ENCODE measurements around the gene KRTAP5-2.
"Not testable (repeated sequence)": the region's sequence is repeated elsewhere in the genome, so short reads cannot be mapped to it uniquely, and the experiment has no call there.

KRTAP5-2 gene

DNA sequence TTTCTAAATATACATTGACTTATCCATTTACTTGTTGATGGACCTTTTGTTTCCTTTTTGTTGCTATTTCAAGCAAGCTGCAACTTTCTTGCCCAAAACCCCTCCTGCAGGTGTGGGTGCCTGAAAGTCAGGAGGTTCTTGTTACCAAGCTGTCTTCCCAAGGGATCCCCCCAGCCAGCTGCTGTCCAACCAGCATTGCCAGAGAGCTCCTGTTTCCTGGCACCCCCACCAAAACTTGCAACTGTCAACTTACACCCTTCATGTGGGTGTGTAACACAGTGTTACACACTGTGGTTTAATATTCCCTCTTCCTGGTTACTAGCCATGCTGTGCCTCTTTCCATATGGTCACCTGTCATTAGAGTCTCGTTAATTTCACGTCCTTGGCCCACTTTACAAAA lies 11.4 kb downstream of the KRTAP5-2 start:
- no peak for DNase-seq

DNA sequence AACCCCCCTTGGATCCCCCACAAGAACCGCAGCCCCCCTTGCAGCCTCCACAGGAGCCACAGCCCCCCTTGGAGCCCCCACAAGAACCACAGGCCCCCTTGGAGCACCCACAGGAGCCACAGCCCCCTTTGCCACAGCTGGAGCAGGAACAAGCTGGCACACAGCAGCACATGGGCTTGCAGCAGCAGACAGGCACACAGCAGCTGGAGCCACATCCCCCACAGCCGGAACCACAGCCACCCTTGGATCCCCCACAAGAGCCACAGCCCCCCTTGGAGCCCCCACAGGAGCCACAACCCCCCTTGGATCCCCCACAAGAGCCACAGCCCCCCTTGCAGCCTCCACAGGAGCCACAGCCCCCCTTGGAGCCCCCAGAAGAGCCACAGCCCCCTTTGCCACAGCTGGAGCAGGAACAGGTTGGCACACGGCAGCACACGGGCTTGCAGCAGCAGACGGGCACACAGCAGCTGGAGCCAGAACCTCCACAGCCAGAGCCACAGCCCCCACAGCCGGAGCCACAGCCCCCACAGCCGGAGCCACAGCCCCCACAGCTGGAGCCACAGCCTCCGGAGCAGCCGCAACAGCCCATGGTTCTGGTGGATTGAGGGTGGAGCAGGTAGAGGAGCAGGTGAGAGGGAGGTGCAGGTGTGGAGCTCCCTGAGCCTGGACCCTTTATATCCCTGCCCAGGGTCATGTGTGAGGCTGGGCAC lies 13.3 kb downstream of the KRTAP5-2 start, which contains the start of gene KRTAP5-1:
KRTAP5-1 (minus strand) TSS at position 623 of the 710 bp plus-strand sequence; CDS start at position 589, 34 bp downstream.
- not testable (repeated sequence) for DNase-seq

DNA sequence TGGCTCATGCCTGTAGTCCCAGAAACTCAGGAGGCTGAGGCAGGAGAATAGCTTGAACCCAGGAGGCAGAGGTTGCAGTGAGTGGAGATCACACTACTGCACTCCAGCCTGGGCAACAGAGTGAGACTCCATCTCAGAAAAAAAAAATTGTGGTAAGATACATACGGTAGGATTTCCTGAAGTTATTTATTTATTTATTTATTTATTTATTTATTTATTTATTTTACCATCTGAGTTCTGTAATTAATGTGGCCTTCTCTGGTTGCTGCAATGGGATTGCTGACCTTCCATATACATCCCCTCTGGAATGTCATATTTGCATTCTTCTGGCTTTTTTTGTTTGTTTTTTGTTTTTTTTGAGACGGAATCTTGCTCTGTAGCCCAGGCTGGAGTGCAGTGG lies 15.2 kb downstream of the KRTAP5-2 start:
- not testable (repeated sequence) for DNase-seq

DNA sequence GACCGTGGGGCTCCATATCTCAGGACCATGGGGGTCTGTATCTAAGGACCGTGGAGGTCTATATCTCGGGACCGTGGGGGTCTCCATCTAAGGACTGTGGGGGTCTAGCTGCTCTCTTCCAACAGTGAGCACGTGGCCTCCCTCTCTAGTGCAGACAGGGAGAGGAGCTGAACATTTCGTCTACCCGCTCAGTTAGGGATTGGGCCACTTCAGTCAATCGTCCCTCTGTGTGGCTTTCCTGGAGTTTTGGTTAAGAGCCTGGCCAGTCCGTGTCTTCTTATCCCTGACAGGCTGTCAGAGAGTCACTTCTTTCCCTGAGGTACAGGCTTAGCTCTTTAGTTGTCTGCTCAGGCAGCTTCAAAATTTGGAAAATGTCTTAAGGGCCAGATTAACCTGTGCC lies 16.1 kb downstream of the KRTAP5-2 start:
- DNase-seq = no peak

DNA sequence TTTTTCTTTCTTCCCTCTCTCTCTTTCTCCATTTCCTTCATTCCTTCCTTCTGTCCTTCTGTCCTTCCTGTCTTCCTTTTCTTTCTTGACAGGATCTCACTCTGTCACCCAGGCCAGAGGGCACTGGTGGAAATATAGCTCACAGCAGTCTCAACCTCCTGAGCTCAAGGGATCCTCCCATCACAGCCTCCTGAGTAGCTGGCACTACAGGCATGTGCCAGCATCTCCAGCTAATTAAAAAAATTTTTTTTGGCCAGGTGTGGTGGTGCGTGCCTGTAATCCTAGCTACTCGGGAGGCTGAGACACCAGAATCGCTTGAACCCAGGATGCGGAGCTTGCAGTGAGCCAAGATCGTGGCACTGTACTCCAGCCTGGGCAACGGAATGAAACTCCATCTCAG lies 21.3 kb downstream of the KRTAP5-2 start:
- DNase-seq = no peak

DNA sequence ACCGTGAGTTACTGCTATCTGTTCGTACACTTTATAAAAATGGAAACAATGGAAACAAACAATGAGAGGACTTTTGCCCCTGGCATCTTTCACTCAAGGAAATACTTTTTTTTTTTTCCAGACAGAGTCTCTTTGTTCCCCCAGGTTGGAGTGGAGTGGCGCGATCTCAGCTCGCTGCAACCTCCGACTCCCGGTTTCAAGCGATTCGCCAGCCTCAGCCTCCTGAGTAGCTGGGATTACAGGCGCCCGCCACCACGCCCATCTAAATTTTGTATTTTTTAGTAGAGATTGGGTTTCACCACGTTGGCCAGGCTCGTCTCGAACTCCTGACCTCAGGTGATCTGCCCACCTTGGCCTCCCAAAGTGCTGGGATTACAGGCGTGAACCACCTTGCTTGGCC lies 22.3 kb downstream of the KRTAP5-2 start:
- DNase-seq = not testable (repeated sequence)

DNA sequence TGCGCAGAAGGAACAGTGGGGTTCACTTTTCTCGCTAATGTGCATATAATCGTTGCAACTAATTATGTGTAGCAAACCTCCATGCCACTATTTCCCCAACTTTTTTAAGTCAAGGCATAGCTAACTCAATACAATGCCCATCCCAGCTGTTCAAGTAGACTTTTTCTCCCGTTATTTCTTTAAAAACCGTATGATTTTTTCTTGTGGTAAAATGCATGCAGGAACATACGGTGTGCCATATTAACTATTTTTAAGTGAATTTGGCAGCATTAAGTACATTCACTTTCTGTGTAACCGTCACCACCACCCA lies 23.2 kb downstream of the KRTAP5-2 start:
- DNase-seq = no peak

DNA sequence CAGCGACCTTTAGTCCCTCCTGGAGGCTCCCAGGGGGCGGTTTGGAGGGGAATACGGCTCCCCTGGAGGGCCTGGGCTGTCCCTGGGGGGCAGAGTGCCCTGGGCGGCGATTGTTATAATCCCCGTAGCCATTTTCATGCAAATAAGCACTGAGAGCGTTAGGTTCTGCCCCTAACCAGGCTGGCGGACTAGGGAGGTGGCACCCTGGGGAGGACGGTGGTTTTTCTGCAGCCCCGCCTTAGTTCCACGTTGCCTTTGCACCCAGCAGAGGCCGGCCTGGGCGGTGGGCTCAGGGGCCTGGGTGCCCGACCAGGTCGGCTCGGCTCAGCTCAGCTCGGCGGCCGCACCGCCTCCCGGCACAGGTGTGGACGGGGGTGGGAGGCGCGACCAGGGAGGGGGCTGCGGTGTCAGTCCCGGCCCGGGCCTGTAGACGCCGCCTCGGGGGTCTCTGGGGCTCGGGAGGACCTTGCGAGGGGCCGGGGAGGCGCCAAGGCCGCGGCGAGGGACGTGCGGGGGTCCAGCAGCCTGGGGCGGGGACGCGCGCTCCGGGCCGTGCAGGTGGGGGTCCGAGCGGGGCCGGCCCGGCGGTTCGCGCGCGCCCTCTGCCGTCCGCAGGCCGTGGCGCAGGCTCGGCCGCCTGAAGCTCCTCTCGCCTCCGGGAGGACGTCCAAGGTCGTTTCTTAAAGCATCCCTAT lies 23.7 kb downstream of the KRTAP5-2 start:
- peak in 2 of 4 experiments; percentile 33 to 35 for DNase-seq

DNA sequence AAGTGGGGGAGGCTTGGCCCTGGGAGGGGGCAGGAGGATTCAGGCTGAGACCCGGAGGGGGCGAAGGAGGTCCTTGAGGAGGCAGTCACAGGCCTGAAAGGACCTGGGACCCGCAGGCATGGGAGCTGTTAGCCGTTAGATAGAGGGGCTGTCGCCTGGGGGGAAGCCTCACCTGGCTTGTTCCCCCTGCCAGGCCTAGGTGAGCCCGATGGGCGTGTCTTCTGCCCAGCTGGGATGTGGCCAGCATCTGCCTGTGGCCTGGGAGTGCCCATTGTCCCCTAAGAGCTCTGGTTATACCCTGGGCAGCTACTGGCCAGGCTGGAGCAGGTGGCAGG lies 24.2 kb downstream of the KRTAP5-2 start:
- no peak for DNase-seq

DNA sequence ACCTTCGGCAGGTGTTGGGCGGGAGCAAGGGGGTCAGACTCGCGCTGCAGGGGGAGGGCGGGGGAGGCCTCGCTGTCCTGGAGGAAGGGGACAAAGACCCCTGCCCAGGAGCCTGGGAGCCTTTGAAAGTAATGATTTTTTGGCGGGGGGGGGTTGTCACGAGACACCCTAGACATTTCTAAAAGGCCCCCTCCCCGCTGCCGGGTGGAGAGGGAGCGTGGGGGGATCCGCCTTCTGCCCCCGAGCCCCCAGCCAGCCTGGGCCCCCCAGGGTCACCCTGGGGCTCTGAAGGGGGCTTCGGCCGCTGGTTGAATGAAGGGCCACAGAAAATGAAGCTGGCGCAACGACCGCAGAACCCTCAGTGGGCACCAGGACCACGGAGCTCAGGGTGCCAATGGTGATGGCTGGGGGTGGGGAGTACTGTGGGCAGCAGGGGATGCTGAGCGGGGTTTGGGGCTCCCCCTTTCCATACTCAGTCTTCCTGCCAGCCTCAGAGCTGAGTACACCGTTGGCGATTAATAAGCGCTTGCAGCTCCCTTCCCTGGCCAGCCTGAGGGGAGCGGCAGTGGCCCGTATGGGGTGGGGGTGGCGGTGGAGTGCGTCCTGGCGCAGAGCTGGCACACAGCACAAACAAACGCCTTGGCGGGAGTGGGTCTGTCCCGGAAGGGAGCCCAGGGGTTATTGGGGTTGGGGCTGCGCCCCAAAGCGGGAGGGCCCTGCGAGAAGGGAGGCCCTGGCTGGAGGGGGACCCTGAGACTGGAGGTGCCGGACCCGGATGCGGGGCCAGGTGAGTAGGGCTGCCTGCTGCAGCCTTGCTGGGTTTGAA lies 24.8 kb downstream of the KRTAP5-2 start:
- DNase-seq = no peak

DNA sequence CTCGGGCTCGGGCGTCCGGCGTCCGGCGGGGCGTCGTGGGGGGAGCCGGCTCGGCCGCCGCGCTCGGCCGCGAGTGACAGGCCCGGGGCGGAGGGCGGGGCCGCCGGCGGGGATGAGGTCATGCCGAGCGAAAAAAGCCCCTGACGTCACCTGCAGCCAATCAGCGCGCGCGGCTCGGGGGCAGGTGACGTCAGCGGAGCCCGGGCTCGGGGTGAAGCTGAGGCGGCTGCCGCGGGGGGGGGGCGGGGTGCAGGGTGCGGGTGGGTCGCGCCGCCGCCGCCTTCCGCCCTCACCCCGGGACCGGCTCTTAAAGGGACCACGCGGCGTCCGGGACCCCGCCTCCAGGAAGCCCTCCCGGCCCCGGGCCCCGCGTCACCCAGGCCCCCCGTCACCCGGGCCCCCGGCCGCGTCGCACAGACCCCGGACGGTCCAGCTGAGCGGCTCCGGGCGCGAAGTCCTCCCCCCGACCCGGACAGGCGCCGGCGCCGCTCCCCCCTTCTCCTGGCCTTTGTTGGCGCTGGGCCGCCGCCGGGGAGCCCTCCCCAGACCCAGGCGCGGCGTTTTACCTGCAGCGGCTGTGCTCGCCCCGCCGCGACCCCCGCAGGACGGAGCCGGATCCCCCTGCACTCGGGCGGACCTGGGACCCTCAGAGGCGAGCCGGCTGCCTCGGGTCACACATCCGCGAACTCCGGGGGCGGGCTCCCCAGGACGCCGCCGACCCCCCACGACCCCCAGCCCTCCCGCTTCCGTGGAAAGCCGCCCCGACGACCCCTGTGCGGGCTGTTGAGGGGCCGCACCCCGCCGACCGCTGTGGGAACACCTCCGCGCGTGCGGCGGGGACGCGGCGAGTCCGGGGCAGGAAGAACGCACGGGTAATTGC lies 25.7 kb downstream of the KRTAP5-2 start, which contains the start of gene DUSP8:
DUSP8 (minus strand) TSS at position 75 of the 880 bp plus-strand sequence. CDS start 6,445 bp downstream, outside the sequence.
- peak; percentile 75 to 92 (median 89) for DNase-seq

DNA sequence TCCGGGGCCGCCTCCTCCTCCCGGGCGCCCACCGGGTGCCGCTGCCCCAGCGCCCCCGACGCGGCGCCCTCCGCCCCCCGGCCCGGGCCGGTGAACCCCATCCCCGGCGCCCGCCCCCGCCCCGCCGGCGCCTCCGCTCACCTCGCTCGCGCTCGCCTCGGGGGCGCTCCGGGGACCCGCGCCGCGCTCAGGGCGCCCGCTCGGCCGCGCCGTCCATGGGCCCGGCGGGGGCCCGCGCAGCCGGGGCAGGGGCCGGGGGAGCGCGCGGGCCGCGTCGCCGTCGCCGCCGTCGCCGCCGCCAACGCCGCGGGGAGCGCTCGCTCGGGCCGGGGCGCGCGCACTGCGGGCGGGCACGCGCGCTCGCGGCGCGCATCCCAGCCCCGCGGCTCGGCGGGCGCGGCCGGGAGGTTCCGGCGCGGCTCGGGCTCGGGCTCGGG lies 26.3 kb downstream of the KRTAP5-2 start:
- no peak for DNase-seq

DNA sequence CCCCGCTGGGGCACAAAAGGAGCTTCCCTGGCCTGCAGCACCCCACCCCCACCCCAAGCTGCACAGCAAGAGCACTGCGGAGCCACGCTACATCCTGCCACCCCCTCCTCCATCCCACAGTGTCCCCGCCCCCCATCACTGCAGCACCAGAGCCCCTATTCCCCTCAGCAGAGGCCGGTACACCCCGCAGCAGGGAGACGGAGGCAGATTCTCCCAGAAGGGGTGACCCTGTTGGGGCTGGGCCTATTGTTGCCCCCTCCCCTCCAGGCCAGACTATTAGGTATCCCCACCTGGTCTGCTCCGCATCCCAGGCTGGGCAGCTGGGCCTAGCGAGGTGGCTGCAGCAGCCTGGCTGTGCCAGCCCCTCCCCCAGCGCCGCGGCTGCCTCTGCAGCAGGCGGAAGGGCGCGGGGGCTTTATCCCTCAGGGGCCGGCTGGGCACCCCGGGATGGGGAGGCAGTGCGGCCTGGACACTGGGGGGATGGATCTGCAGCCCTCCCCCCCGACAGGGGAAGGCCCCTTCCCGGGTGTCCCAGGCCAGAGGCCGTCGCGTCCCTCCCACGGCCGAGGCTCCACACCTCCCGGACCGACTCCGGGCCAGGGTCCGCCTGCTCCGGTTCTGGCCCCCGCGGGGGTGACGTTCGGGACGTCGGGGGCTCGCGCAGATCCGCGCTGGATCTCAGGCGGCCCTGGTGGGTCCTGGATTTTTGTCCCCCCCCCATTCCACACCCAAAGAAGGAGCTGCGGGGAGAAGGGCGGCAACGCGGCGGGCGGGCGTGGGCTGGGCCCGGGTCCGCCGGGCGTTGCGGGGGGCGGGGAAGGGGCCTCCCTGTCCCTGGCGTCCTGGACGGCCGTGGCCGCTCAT lies 27.0 kb downstream of the KRTAP5-2 start:
- DNase-seq = no peak

DNA sequence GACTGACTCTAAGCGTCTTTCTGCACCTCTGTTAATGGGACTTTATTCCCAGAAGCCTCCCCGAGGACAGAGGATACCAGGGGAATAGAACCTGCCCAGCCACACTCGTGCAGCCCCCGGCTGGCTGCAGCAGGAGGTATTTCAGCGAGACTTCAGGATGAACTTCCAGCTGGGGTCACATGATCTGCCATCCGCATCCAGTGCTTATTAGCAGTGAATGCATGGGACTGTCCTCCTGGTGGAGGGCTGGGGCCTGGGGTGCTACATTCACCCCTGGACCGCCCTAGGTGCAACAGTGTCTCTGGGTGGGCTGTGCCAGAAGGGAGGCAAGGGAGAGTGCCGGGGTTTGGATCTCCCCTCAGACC lies 27.6 kb downstream of the KRTAP5-2 start:
- no peak for DNase-seq

DNA sequence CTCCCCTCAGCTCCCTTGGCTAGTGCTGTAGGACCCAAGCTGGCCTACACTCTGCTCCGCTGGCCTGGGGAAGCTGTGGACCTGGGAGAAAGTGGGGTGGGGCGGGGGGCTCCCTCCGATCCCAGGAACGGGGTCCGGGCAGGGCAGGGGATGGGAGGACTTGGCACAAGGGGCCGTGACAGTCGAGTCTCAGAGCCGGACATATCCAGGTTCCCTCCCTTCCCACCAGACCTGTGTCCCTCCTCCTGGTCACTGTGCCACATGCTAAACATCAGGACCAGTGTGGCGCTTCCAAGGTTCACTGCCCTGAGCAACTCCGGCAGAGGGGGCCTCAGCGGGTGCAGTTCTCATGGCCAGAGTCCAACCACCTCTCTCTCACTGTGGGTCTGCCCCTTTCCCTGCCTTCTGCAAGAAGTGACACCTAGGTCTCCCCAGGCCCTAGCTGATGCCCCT lies 28.1 kb downstream of the KRTAP5-2 start:
- DNase-seq = no peak

DNA sequence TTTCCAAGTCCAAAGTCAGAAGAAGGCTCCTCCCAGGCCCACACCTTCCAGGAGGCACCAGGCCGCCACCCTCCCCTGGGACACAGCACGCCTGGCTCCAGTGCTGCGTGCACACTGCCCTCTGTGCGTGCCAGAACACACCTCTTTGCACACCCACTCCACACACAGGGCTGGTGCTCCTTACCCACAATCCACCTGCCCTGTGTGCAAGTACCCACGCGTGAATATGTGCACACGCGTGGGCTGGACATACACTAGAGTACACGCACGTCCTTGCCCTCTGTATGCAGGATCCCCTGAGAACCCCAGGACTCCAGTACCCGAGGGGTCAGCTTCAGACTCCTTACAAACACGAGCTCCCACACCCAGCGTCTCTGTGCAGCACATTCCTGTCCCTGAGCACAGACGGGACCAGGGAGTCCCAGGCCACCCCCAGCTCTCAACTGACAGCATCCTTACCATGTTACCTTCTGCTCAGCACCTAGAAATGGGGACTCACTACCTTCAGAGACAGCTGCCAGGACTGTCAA lies 28.8 kb downstream of the KRTAP5-2 start:
- DNase-seq = no peak

DNA sequence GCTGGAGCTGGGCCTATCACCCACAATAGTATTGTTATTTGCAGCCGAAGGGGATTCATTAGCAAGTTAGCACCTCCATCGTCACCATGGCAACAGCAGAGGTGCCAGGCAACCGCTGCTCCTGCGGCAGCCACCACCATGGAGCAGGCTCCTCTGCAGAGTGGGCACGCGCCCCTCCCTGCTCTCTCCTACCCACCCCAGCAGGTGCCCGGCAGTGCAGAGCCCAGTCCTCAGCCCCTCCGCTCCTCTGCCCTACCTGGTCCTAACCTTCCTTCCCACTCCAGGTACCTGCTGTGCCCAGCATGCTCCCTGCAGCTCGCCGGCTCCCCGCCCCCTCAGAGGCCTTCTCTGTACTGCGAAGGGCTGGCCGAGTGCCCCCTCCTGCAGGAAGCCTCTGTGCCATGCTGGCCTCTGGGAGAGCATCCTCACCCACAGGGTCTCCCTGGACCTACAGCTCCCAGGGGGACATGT lies 29.6 kb downstream of the KRTAP5-2 start:
- no peak for DNase-seq

DNA sequence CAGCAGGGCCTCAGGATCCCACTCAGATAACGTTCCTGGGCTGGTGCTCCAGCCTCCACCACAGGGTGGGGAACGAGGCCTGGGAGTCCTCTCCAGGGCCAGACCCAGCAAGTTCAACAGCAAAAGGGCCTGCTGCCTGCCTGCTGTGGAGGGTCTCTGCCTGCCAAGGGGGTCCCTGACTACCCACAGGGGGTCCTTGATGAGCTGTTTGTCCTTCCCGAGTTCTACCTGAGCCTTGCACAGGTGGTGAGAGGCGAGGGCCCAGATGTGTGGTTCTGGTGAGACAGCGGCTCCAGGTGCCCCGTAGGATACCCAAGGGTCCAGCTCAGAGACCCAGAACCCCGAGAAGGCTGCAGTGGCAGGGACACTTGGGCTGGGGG lies 30.4 kb downstream of the KRTAP5-2 start:
- no peak for DNase-seq

DNA sequence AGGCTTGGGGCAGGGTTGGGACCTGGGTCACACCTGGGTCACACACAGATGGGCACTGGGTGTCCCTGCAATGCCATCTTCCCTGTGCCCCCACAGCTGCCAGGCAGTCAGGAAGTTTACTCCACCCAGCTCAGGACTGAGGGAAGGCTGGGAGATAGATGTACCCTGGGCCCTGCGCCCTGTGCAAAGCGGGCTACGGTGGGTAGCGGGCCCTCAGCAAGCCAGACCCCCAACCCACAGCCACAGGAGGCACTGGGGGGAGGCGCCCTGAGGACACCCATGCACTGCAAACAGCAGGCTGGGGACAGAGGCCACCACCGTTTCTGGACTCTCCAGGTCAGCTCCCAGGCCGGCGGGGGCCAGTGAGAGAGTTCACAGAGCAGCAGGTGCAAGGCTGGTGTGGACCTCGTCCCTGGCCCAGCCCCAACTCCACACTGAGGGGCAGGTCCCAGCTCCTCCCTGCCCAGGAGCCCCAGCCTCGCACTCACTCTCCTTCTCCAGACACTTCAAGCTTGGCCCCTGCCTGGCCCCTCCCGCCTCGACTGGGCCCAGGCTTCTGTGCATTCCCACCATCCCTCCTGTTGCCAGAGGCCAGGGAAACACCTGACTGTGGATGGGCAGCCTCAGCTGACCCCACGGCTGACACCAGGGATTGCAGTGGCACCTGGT lies 30.9 kb downstream of the KRTAP5-2 start:
- DNase-seq = no peak

DNA sequence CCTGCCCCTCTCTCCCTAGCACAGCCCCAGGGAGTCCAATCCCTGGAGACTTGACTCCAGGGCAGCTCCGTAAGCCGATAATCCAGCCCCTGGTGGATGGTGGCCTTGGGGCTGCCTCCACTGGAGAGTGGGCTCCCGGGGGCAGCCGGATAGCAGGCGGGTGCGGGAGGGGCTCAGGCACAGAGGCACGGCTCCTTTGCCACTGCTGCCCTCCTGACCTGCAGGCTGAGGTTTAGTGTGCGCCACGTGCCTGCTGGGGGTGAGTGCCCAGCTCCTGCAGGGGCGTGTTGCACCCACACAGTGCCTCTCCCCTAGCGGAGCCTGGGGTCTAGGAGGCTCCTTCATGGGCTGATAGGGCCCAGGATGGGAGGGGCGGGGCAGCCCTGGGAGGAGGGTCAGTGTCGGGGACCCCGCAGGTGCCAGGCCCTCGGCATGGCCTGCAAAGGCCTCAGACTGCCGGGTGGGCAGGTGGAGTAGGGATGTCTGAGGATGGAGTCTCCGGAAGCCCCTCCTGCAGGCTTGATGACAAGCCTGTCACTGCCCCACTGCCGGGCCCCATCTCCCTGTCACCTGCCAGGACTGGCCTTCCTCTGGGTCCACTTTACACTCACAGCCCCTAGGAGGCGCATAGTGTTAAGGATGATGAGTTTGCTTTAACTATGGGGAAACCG lies 31.6 kb downstream of the KRTAP5-2 start:
- DNase-seq = no peak
